GM19035 (cell line): ENCODE results near the gene AMMECR1.
A peak's percentile ranks its signal among the peaks of the same experiment; 100 is the strongest.

ENCODE experiments used
- ATAC-seq: cut with Tn5 transposase; IDR thresholded peaks from one replicate; pipeline ENCODE4 v1.9.1; 2021; ENCODE audit not compliant: unreplicated experiment

AMMECR1 gene

DNA sequence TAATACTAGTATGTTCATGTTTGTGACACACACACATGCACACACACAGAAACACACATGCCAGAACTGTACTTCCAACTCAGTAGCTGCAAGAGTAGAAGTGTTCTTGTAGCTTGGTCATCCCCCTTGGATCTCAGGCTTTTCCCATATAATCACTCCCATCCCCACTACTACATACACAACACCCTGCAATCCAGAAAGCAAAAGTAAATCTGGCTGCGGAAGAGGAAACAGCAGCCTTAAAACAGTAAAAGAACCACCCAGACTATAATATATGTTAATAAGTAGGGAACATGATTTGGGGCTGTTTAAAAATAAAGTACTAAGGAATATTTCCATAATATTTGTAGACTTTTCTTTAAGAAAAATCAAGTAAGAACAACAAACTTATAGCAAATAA lies 103.2 kb downstream of the AMMECR1 start:
- no peak for ATAC-seq

DNA sequence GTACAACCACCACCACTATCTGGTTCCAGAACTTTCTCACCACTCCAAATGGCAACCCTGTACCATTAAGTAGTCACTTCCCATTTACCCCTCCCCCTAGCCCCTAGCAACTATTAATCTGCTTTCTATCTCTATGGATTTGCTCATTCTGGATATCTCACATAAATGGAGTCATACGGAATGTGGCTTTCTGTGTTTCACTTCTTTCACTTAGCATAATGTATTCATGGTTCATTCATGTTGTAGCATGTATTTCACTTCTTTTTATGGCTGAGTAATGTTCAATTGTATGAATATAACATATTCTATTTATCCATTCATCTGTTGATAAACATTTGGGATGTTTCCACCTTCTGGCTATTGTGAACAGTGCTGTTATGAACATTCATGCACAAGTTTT lies 104.7 kb downstream of the AMMECR1 start:
- ATAC-seq: no peak

DNA sequence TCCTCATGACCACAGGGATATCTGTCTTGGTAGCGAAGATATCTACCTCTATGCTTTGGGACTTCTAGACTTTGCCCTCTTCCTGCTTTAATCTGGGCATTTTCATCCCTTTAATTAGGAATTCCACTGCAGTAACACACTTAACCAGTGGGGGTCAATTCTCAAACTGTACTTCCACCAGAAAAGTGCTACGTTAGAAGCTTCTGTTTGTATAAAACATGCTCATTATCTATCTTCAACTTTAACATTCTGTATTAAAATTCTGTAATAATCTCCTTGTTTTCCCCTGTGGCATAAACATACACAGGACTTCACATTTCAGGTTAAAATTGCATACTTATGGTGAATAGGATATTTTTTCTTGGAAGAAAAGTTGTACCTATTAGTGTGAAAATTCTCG lies 105.6 kb downstream of the AMMECR1 start:
- no peak for ATAC-seq

DNA sequence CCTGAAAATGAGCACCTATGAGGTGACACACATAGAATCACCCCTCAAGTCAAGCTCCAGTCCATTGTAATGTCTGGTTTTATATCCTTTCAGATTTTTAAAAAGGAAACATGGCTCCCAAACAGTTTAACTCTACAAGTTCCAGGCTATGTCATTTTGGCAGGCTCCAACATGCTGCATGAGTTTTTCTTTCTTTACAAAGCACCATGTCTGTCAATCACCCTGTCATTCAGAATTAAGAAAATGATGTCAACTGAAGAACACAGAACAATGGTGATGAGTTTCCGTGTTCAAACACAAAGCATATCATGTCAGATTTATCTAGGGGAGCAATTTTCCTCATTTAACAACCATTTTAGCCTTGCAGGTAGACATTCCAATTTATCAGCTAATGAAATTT lies 106.5 kb downstream of the AMMECR1 start:
- ATAC-seq: no peak

DNA sequence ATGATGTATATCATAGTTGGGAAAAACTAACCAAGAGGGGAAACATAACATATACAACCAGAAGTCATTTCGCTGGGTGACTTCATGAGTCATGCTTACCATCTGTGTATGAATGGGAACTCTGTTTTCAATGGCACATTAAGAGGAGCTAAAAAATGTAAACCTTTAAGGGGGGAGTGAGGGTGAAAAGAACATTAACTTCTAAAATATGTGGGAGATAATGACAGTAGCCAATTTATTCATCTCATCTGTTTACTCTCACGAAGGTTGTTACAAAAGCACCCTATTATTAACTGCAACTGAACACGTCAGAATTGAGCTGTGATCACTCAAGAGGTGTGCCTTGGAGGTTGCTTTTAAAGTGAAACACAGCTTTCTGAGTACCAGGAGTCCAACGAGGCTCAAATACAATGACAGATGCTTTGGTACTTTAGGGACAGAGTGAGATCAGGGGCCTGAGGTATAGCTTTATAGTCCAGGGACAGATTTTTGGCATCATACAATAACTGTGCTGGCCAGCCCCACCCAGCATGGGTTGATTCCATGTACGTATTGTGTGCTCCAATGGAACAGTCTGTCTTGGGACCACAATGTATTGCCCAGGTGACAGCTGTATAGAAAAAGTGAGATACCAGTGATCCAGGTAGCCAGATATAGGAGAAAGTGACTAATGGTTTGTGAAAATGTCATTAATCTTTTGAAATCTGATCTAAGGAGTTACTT lies 107.3 kb downstream of the AMMECR1 start:
- no peak for ATAC-seq

DNA sequence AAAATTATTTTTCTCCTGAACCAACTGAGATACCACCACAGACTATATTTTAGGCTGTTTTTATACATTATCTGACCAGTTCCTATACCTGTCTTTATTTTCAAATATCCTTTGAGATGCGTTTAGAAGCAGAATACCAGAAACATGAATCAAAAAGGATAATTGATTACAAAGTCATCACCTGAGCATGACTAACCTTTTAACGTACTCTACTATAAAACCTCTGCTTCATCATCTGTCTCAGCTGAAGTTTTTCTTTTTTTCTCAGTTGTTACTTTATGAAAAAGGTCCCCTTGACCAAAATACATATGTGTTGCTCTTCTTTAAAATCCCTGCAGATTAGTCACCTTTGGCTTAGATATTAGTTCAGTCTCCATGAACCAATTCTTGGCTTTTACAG lies 109.8 kb downstream of the AMMECR1 start:
- no peak for ATAC-seq

DNA sequence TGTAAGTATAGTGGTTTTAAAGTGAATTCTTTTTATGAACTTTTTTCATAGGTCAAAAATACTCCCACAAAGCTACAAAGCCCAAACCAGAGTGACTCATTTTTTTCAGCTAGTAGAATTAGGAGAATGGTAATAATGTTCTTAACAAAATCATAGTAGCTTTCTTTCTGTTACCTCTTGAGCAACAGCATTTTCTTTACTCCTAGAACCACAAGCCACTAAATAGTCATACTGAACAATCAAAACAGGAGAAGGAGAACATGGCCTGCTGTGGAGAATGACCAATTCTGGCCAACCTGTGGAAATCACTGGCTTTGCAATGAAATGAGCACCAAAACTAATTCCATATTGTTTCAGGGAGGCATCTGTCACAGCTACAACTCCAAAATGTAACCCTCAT lies 112.9 kb downstream of the AMMECR1 start:
- ATAC-seq: no peak

DNA sequence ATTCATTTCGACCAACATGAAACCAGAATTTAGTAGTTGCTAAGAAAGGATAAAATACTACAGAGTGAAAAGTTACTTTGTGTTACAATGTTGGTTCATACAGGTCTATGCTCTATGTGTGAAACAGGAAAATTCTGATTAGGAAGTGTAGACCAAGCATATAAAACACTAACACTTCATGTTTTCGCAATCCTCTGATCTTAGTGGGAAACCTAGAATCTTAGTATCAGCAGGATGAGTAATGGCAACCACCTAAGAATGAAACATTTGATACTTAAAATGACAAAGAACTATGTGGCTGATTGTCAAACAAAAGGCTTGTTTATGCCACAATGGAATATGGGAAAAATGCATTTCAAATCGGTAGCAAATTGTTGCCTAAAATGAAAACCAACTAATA lies 116.1 kb downstream of the AMMECR1 start:
- ATAC-seq: no peak

DNA sequence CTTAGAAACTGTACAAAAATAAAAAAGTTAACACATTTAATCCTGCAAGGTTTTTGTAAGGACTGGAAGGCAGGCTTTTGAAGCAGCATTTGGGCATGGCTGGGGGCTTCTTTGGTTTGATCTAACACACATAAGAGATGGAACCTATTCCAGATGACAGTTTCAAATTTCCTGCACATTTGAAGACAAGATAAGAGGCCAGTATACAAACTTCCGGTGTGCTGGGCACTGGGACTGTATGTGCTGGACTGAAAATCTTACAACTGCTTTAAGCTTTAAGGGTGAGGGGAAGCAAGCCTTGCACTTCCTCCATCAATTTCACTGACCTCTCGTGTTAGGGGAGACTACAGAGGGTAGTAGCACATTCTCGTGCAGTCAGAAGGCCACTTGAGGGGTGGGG lies 122.9 kb downstream of the AMMECR1 start:
- ATAC-seq: no peak

DNA sequence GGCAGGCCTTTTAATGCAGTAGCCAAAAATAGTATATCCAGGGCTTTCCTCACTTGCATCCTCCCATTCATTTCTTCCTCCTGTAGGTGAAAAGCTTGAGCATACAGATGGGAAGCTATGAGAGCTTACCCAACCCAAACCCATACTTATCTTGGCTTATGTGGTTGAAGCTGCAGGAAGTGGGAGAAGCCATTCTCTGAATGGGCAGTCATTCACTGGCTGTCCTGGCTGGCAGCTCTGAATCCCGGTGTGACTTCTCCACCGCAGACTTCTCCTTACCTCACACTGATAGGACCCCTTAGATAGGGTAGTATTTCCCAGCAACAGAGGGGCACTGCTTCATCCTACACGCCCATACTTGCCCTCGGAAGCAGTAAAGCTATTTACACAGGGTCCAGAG lies 125.4 kb downstream of the AMMECR1 start:
- ATAC-seq: no peak

DNA sequence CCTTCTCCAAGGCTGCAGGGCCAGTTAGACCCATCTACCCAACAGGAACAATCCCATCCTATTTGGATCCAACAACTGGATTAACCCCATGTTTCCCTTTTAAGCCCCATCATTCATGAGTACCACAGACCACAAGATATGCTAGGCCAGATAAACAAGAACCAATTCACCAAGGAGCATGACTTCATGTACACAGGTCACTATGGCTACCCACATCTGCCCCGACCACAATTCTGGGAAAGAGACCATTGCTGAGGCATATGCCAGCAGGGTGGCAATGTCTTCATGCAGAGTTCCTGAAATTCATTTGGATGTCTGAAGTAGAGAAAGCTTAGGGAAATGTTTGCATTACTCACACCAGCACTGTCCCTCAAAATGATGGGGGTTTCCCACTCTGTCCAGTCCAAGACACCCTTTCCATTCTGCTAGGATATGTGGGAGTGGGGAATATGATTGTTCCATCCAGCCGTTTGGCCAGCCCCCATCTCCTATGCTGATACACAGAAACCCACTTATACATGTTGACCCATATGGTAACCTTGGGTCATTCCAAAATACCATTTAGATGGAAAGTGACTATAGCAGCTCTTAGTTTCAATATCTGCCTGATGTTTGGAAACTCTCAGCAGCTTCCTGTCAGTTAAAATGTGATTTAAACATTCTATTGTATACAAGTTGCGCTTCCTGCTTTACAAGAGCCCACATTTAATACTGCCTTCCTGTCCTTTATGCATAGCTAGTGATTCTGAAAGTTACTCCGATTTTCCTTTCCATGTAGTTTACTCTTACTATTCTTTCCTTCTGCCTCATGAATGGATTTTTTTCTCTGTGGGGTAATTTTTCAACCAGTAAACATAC lies 129.0 kb downstream of the AMMECR1 start:
- ATAC-seq: no peak

DNA sequence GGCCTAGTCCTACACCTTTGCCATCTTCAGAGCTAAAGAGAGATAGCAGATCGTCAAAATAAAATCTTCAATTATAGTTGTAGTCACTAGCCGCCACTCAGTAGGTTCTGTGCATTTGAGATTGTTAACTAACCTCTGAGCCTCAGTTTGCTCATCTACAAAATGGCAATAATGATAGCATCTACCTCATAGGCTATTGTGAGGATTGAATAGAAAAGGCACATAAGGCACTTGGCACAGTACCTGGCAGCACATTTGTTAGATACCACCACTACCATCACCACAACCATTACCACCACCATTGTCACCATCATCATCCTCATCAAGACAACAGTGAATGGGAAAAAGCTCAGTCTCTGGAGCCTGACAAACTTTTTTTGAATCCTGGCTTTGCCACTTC lies 134.6 kb downstream of the AMMECR1 start:
- no peak for ATAC-seq

DNA sequence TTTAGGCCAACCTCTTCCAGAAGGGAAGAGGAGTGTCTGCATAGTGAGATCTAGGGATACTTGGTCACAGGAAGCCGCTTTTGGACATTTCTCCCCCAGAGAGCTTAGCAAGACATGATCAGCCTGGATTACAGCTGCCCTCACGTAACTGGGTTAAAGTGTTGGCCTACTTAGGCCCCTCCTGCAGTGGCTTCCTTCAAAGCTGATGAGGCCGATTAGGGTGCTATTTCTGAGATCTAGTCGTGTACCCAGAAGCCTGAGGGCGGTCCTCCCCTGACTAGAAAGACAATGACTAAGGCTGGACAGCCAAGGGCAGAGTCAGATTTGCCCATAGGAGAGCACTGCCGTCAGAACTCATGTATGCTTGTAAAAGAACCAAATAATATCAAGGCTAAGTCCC lies 135.0 kb downstream of the AMMECR1 start:
- no peak for ATAC-seq

DNA sequence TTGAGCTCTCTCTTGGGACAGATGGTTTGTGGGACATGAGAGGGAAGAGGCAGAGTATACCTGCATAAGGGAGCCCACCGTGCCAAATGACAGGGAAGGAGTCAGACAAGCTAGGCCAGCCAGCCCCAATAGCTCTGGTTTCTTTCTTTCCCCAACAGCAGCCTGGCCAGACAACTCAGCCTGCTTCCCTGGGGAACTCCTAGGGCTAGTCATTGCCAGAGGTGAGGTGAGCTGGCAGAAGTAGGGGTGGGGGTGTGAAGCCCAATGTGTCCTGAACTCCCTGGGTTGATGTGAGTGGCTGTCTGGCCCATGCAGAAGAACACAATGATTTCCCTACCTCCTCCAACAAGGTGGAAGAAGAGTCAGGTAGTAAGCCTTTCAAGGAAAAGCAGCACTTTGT lies 135.5 kb downstream of the AMMECR1 start:
- ATAC-seq: no peak

DNA sequence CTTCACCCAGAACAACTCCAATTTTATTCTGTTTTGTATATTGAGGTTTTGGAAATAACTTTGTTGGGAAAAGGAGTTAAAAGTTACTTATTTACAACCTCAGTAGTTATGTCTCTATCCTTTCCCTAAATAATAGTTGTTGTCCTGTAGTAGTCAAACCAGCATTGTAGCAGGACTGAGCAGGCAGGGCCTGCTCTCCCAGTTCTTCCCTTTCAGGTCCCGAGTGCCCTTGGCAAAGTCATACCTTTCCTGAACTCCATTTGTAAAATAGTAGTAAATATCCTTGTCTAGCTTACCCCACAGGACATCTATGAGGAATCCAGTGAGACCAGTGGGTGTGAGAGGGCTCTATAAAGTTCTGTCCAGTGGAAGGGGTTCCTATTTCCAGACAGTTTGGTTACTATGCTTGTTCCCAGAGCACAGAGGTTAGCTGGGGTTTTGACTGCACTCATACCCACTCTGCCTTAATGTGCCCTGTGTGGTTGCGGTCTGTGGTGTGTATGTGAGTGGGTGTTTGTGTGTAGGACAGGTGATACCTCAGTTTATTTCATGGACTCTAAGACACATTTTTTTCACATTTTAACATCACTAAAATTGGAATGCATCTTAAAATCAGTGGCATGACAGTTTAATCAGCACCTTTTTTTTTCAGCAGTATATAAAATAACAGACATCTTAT lies 136.3 kb downstream of the AMMECR1 start:
- no peak for ATAC-seq

DNA sequence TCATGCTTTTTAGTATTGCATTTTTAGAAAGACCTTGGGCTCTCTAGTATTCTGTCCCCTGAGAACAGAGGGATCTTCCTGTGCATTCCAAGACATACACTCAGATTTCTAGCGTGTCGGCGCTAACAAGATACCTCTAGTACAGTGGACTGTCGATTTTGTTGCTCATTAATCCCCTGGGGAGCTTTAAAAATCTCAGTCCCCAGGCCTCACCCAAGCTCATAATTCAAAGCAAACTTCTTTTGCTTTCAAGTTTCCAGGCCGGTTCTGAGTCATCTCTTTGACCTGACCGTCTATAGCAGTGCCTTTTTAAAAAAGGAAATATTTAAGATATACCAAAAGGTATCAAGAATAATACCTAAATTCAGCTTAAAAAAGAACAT lies 137.0 kb downstream of the AMMECR1 start:
- ATAC-seq: peak; percentile 88

DNA sequence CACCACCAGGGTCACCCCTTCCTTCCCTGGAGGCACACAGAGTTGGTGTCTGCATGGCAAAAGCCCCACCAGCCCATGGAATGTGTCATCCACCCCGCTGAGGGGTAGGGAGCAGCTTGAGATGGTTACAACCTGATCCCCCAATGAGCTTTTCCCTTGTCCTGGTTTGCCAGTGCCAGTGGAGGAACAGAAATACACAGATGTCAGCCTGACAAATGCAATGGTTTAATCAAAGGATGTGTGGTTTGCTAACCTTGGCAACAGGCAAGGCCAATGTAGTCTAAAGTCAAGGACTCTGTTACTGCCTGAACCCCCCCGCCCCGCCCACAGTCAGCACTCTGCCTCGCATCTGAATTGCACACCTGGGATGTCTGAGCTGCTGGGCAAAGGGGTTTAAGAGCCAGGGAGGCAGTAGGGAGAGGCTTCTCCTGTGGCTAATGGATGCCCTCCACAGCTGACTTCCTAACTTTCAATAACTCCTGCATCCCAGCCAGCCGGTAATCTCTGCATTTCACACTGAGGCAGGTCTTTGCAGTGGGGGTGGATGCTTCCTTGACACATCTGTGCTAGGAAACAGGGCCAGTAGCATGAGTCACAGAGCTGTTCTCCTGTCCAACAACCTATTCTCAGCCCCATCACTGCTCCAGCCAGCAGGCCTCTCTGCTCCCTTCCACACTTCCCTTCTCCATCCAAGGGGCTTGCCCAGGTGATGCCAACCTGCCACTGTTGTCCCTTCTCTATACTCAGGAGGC lies 137.5 kb downstream of the AMMECR1 start:
- peak; percentile 37 for ATAC-seq

DNA sequence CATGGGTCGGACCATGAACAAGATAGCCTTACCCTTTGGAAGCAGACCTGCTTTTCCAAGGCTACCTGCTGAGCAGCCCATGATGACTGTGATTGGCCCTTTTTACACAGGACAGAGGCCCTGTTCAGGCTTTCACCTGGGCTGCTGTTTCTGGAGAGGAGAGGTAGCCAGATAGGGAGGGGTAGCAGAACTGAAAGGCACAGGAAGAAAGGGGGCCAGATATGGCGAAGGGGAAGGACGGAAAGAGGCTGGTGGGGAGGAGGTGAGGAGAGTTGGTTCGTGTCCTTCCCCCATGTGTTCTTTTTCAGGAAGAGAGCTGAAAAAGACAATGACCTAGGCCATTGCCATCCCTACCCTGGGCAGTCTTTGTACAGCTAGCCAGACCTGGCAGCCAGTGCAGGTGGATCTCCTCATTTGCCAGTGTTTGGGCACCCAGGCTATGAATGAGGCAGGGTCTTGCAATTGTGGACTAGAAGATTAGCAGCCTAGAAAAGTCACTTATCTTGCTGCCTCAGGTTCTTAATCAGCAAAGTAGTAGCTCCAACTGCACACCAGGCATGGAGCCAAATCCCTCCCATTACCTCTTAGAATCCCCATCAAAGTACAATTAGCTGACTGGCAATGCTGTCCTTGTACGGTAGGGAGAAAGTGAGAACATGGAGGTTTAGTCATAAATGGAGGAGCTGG lies 139.6 kb downstream of the AMMECR1 start:
- ATAC-seq: no peak

DNA sequence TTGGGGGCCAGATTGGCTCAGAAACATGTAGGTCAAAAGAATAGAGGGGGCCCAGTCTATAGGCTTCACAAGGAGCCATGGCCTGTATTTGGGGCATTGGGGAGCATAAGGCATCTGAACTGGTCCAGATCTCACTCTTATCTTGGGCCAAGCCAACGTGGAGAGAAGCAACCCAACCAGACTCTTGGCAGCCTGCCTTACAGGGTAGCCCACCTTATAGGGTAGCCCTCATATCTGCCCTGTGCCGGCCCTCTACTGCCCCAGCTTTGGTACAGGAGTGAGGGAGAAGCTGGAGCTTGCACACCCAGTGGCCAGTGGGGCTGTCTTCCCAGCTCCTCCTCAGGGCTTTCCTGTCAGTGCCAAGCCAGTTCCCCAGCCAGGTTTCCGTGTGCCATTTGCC lies 142.2 kb downstream of the AMMECR1 start:
- ATAC-seq: no peak

DNA sequence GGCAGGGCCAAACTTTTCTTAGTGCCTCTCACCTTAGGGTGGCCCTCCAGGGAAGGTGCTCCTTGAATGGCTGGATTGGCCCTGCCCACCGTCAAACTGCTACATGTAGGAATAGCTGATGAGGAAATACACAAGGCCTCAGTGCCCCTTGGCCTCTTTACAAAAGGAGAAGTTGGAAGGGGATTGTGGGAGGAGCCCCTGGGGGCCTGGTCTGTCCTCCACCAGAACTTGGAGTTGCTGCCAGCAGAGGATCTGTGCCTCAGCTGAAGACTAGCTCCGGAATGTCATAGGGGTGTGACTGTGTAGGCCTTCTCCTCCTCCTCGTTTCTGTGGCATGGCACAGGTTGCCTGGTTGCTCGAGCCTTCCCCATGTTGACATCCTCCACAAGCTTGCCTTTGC lies 142.7 kb downstream of the AMMECR1 start:
- no peak for ATAC-seq
